ENCODE measurements around the gene IRF2.

DNA sequence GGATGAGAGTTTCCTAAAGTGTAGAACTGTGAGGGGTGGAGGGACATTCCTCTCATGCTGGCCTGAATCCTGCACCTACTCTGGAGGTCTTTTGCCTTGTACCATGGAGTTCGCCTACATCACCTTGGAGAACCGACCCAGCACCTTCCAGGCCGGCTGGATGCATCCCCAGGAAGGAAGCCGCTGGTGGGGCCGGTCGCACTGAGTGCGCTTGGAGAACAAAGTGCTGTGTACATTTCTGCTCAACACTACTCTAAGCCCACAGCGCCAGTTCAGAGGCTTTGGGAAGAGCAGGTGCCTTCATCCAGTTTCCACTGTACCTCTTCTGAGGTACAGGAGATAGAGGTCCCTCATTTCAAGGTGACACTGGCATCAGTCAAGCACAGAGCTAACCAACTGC is 15.4 kb upstream of the IRF2 start:
- no peak for TF ChIP-seq CTCF (IDR thresholded peaks at IDR 0.05; ENCODE audit: borderline replicate concordance, extremely low read depth, low read length, poor library complexity, severe bottlenecking)
- TF ChIP-seq EZH2 (IDR thresholded peaks at IDR 0.05; ENCODE audit: borderline replicate concordance, low read depth, low read length, severe bottlenecking): no peak

Measured in DND-41 (cell line).